GM19099 (cell line): ENCODE data around the gene SLC32A1.

Experiments used
- POLR2A ChIP-seq: IDR thresholded peaks from 3 replicates; pipeline ENCODE4 v1.6.1; 2011; ENCODE audit warnings: low read depth; ENCODE audit not compliant: insufficient read length; ENCODE audit errors: extremely low read depth

The SLC32A1 gene

DNA sequence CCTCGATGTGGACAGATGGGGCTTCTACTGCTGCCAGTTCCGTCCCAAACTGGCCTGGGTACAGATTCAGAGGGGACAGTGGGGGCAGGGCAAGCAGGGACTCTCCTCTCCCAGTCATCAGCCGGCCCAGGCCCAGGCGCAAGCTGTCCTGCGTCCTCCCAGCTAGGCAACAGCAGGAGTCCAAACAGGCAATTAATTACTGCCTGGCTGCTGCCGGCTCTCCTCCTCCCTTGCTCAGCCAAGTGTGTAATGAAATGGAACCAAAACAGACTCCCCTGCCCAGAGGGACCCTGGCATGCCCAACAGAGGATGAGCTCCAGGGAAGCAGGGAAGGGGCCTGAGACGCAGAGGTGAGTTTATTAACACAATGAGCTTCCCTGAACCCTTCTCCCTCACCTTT is 17.8 kb upstream of the SLC32A1 start:
- TF ChIP-seq POLR2A, result no peak

DNA sequence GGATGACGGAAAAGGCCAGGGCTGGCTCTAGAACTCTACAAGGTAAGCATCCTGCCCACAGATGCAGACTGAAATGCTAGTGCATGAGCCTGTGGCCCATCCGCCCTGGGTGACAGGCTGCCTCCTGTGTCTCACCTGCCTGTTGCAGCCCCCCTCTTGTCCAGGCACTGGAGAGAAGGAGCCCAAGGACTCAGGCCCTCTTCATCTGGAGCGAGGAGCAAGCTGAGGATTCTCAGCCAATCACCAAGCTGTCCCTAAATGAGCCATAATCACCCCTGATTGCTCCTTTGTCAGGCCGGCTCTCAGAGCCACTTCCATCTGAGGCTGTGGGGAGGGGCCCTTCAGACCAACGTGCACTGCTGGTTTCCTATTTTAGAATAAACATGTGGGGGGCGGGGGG is 10.0 kb upstream of the SLC32A1 start:
- no peak for TF ChIP-seq POLR2A

DNA sequence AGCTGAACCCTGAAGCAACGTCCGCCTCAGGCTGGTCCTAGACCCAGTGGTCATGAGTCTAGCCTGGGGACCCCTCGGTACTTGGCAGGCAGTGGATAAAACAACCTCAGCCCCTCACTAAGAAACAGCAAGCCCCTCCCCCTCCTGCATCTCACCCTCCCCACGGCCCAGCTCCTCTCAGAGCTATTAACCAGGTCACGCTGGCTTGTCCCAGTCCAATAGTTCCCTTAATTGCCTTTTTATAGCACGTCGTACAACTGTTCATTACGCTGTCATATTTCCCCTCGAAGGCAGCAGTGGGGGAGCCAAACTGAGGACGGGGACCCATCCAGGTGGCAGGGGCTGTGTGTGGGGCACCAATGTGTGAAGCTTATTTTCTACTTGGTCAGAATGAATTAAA is 8.6 kb upstream of the SLC32A1 start:
- TF ChIP-seq POLR2A, result no peak

DNA sequence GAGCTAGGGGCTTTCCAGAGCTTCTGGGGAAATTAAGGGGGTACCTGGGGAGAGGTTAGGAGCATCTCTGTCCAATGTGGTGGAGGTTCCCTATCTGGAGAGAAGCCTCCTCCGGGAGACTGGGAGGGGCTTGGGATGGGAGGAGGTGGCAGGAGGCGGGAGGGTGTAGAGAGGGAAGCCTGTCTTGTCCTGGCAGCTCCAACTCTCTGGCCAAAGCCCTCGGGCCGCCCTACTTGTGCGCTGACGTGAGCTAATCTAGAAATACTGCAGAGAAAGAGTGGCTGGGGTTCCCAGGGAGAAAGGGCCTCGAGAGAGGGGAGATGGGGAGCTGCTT is 1.6 kb upstream of the SLC32A1 start:
- TF ChIP-seq POLR2A, result no peak

DNA sequence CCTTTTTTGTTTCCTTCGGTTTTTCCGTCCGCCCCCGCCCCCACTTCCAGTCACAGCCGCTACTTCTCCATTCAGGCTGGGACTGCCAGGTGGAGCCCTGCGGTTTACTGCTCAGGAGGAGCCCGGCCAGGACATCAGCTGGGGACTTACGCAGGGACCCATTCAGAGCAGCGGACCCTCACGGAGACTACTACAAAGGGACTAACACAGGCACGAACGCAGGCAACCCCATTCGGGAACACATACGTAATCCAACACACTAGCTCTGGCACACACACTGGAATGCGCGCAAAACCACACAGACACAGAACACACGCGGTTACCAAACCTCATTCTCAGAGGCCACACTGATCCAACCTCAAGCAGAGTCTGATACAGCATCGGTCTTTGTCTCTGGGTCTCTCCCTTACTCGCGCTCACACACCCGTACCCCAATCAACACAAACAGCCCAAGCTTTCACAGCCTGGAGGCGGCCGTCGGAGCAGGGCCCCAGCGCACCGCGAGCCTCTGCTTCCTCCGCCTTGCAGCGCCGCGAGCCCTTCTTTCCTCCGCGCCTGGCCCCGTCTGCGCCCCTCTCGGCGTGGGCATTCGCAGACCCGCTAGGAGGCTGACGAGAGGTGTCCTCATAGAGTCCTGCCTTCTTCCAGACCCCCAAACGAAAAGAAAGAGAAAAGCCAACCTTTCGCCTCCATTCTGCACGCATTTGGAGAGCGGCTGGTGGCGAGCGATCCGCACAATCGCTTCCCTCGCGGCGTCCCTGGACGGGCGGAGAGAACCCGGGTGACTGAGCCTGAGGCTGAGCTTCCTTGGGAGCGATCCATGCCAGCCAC is 1.1 kb upstream of the SLC32A1 start:
- no peak for TF ChIP-seq POLR2A

DNA sequence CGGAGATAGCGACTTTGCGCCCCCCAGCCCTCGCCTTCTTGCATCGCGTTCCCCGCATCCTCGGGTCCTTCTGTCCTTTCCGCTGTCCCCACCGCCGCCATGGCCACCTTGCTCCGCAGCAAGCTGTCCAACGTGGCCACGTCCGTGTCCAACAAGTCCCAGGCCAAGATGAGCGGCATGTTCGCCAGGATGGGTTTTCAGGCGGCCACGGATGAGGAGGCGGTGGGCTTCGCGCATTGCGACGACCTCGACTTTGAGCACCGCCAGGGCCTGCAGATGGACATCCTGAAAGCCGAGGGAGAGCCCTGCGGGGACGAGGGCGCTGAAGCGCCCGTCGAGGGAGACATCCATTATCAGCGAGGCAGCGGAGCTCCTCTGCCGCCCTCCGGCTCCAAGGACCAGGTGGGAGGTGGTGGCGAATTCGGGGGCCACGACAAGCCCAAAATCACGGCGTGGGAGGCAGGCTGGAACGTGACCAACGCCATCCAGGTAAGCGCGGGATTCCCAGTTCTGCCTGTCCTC is 401 bp downstream of the SLC32A1 start:
- no peak for TF ChIP-seq POLR2A

DNA sequence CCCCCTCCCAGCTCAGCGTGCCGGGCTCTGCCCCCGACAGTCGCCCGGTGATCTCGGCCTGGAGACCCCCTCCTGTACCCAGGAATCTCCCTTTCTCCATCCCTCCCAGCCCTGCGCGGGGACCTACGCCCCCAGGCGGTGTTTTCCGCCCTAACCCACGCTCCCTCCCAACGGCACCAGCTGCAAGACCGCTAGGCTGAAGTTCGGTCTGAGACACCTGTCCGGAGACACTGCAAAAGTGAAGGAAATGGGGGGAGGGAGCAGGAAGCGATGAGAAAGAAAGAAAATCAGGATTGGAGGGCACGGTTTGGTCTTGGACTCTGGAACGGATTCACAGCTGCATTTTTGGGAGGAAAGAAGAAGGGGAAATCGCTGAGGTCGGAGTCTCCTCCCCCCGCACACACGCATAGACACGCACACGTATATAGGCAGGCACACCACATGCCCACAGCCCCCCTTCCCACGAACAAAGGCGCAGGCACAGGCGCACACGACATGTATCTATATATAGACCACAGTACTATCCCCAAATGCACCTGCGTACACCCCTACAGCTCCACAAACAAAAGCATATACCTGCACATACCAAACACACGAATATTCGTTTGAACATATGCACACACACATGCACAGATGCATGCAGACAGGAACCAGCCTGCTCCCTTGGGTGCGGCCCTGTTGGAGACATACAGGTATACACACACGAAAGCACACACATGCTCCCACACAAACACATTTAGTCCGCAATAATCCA is 1.0 kb downstream of the SLC32A1 start:
- TF ChIP-seq POLR2A, result no peak

DNA sequence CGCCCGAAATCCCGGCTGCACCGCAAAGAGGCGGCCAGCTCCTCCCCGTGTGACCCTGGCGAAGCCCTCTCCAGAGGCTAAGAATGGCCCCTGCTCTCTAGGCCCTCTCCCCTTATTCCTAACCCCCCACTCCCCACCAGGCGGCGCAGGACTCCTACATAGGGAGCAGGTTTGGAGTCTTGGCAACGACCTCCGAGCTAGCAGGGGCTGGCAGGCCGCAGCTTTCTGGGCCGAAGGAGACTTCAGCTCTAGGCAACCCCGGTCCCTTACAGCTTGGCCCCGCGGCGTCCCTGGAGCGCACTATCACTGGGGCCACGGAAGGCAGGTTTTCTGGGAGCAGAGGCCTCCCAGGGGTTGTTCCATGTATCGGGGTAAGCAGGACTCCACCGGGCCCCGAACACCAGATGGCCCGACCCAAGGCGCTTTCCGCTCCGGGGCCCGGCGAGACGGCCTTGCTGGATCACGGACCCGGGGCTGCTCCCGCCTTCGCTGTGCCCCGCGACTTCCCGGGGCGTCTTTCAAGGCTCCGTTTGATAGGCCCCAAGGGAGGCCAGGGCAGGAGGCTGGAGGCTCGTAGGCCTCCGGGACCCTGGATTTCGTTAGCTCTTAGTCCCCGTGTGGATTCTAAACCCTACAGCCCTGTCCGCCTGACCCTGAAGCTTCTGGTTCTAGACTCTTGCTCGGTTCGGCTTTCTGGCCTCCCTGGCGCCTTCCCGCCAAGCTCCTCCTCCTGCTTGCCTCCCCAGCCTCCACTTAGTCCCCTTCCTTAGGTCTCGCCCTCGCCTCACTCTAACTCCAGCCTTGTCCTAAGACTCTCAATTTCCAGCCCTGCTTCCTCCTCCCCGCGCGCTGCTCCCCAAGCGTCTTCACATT is 1.9 kb downstream of the SLC32A1 start:
- no peak for TF ChIP-seq POLR2A

DNA sequence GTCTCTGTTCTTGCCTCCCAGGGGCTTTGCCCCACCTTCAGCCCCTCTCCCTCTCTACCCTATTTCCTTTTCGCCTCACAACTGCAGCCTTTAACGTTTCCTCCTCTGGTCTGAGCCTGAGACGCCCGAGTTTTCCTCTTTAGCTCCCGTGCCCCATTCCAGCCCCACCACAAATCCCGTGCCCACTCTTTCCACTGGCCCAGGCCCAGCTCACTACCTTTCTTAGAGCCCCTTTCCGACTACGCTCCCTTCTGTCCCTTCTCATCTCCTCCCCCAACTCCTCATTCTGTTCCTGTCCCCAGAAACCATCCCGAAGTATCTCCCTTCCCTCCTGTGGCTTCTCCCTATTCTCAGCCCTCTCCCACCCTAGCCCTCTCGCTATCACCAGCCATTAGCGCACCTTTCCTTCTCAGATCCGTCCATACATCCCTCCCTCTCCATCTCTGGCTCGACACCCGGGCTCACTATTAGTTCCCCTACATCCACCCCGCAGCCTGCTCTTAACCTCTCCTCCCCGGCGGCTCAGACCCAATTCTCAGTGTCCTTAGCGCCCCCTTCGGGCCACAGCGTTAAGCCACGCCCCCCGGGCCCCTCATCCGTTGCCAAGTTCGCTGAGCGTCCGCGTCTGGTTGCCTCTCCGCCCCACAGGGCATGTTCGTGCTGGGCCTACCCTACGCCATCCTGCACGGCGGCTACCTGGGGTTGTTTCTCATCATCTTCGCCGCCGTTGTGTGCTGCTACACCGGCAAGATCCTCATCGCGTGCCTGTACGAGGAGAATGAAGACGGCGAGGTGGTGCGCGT is 2.7 kb downstream of the SLC32A1 start:
- no peak for TF ChIP-seq POLR2A

DNA sequence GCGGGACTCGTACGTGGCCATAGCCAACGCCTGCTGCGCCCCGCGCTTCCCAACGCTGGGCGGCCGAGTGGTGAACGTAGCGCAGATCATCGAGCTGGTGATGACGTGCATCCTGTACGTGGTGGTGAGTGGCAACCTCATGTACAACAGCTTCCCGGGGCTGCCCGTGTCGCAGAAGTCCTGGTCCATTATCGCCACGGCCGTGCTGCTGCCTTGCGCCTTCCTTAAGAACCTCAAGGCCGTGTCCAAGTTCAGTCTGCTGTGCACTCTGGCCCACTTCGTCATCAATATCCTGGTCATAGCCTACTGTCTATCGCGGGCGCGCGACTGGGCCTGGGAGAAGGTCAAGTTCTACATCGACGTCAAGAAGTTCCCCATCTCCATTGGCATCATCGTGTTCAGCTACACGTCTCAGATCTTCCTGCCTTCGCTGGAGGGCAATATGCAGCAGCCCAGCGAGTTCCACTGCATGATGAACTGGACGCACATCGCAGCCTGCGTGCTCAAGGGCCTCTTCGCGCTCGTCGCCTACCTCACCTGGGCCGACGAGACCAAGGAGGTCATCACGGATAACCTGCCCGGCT is 3.4 kb downstream of the SLC32A1 start:
- no peak for TF ChIP-seq POLR2A

DNA sequence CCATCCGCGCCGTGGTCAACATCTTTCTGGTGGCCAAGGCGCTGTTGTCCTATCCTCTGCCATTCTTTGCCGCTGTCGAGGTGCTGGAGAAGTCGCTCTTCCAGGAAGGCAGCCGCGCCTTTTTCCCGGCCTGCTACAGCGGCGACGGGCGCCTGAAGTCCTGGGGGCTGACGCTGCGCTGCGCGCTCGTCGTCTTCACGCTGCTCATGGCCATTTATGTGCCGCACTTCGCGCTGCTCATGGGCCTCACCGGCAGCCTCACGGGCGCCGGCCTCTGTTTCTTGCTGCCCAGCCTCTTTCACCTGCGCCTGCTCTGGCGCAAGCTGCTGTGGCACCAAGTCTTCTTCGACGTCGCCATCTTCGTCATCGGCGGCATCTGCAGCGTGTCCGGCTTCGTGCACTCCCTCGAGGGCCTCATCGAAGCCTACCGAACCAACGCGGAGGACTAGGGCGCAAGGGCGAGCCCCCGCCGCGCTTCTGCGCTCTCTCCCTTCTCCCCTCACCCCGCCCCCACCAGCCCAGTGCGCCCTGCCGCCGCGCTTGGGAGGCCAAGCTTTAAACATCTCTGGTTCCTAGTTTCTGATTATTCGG is 4.0 kb downstream of the SLC32A1 start:
- no peak for TF ChIP-seq POLR2A

DNA sequence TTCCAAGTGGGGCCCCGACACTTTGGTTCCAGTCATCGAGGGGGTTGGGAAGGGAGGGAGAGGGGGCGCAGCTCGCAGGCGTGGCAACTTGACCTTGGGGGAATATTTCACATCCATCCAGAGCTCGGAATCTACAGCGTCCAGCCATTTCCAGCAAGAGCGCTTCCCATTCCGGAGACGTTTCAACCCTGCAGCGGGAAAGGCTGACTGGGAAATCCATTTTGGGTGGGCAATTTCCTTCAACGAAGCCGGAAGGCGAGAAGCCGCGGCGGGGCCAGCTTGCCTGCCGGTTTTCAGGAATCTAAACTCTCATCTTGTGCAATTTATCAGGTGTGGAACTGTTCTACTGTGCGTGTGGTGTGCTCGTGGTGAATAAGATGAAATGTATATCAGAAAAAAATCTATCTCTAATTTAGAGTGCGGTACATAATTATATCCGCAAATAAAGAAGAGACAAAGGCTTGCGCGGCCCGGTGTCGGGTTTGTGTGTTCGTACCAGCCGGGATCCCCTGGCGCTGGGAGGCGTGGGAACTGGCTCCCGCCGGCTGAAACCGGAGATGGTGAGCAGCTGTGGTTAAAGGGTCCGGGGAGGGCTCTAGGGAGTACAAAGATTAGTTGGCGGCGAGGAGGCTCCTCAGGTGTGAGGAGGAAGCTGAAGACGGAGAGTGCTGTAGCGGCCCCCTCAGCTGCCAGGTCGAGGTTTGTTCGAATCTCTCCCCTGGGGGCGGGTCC is 4.8 kb downstream of the SLC32A1 start:
- TF ChIP-seq POLR2A, result no peak

DNA sequence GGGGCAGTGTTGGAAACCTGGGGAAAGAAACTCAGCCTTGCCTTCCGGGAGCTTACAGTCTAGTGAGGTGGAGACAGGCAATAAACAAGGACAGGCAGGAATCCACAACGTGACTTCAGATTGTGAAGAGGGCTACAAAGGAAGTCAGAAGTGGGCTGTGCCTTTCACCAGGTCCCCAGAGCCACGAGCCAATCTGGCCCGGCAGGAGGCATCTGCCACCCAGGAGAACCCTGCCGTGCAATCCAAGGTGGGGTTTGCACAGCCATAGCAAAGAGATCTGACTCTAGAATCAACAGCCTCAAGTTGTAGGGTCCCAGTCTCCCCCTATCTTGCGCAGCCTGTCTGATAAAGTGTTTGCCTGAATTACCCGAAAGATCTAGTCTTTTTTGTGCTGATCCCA is 5.5 kb downstream of the SLC32A1 start:
- TF ChIP-seq POLR2A, result no peak
